Measurements from ENCODE around the gene SLC46A1.

- TF ChIP-seq OSR1 (CRISPR knock-in tag; IDR thresholded peaks at IDR 0.05), result no peak
- no peak for TF ChIP-seq ZFP3 (CRISPR knock-in tag; IDR thresholded peaks at IDR 0.05)
- no peak for TF ChIP-seq PATZ1 (CRISPR knock-in tag; IDR thresholded peaks at IDR 0.05; ENCODE audit: borderline replicate concordance)
- no peak for TF ChIP-seq ZC3H10 (CRISPR knock-in tag; IDR thresholded peaks at IDR 0.05)
- no peak for TF ChIP-seq ISL1 (CRISPR knock-in tag; IDR thresholded peaks at IDR 0.05)
- TF ChIP-seq BACH2 (CRISPR knock-in tag; IDR thresholded peaks at IDR 0.05; ENCODE audit: borderline replicate concordance), result no peak
- no peak for TF ChIP-seq TSHZ2 (CRISPR knock-in tag; IDR thresholded peaks at IDR 0.05)
- TF ChIP-seq ARNTL (CRISPR knock-in tag; IDR thresholded peaks at IDR 0.05; ENCODE audit: borderline replicate concordance, low read depth), result no peak
- TF ChIP-seq ESRRG (CRISPR knock-in tag; IDR thresholded peaks at IDR 0.05), result no peak
- TF ChIP-seq ZFP30 (CRISPR knock-in tag; IDR thresholded peaks at IDR 0.05), result no peak
- TF ChIP-seq PPARA (CRISPR knock-in tag; IDR thresholded peaks at IDR 0.05; ENCODE audit: borderline replicate concordance), result no peak
Observed at GRCh38 chr17:28386391-28386790, 19.6 kb downstream of the SLC46A1 start.

Data from SK-N-SH treated with all-trans-retinoic acid at 6 μM for 48 hours (cell line).